Regular cardiac myocyte (primary cell): ENCODE data around the gene COA5. TPM values are rescaled to one million over a fixed set of nuclear protein-coding genes. Genes with fewer than 3 reads are reported as not detected.

ENCODE experiments used
- total RNA-seq: library from RNA; depleted of rRNA; stranded (reverse); fragments of >200 nt; gene quantifications from 2 replicates; pipeline ENCODE4 v1.2.3, GENCODE V29; 2014

COA5 gene, protein sequence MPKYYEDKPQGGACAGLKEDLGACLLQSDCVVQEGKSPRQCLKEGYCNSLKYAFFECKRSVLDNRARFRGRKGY
- total RNA-seq, result 18.2 and 25.1 TPM in 2 replicates

DNA sequence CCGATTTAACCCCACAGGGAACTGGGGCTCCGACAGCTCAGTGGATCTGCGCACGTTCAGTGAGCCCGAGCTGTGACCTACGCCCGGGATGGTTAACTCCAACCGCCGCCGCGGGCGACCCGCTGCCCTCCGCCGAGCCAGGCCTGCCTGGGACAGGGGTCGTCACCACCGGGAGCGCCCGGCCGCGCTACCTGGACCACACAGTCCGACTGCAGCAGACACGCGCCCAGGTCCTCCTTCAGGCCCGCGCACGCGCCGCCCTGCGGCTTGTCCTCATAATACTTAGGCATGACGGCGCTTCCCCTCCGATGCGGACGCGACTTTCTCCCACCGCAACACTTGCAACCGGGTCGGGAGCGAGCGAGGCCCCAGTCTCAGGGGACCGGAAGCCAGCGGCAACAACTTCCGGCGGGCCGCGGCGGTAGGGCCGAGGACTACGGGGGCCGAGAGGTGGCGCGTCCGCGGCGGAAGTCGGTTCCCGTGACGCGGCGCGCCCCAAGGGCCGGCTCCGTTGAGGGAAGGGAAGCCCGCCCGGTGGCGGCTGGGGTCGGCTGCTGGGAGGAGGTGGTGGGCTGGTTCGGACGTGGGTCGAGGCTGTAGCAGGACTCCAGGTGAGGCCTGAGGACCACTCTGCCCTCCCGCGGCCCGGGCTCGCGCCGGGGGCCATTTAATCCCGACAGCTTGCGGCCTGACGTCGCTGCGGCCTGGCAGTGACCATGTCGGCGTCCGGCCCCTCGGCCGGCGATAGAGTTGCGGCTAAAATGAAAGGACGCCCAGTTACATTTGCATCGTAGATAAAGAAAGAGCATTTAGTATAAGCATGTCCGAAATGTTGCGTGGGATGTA is at the start of gene COA5, which contains the start of gene UNC50:
COA5 (minus strand) TSS at position 397 of the 846 bp plus-strand sequence; CDS start at position 290, 107 bp downstream.
UNC50 (plus strand) TSS at position 474 of the 846 bp plus-strand sequence. CDS start 1,171 bp downstream, outside the sequence.

Other genes starting within 250 kb of the COA5 start
- 25.4 and 27.0 TPM in 2 replicates for gene INPP4A, start 163.7 kb downstream of the COA5 start, total RNA-seq
- 60.4 and 64.5 TPM in 2 replicates for gene UNC50, start 77 bp upstream of the COA5 start, total RNA-seq
- 0.28 and 0.58 TPM in 2 replicates for gene MGAT4A, start 122.6 kb upstream of the COA5 start, total RNA-seq